Kidney capillary endothelial cell (primary cell): ENCODE results near the gene HNF4A.

ENCODE experiments used
- DNase-seq: peaks from one replicate; pipeline ENCODE4 v3.0.0-alpha.2; 2018; ENCODE audit warnings: low spot score

Gene HNF4A

DNA sequence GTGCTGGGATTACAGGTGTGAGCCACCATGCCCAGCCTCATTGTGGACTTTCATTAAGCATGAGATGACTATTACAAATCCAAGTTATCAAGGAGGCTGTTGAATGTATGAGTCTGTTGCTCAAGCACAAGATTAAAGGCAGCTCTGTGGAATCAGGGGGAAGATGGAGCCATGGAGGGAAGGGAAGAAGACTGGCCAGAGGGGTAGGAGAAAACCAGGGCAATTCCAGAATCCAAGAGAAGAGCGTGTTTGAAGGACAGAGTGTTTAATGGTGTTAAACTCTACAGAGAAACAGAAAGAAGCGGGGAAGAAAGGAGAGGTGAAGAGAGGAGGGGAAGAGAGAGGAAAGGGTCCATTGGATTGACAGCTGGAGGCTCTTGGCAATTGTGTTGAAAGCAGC lies 70.4 kb downstream of the HNF4A start:
- DNase-seq, result no peak

DNA sequence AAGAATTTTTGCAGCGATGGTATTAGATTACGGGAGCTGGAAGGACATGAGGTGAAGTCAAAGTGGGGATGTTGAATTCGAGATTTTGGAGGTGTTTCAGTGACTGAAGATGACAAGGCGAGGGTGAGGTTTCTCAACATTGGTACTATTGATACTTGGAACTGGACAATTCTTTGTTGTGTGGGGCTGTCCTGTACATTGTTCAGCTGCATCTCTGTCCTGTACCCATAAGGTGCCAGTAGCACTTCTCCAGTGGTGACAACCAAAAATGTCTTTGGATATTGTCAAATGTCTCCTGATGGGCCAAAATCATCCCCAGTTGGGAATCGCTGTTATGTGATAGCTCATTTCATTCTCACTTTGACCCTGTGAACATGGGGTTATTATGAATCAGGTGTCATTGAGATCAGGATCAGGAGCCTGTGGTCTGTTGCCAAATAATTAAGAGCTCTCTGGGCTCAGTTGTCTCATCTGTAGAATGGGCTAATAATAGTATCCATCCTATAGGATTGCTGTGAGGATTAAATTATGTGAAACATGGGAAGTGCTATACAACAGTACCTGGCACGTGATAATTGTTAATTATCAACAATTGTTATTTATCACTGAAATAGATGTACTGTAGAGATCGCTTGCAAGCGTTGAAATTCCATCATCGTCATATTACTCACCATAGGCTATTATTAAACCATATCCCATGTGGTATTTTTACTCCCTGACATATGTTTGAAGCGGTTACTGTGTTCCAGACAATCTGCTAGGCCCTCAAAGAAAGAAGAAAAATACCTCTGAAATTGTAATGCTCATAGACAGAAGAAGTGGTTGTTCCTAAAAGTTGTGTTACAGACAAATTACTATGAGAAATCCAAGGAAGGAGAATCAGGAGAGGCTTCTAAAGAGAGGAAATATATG lies 71.6 kb downstream of the HNF4A start:
- DNase-seq, result no peak

DNA sequence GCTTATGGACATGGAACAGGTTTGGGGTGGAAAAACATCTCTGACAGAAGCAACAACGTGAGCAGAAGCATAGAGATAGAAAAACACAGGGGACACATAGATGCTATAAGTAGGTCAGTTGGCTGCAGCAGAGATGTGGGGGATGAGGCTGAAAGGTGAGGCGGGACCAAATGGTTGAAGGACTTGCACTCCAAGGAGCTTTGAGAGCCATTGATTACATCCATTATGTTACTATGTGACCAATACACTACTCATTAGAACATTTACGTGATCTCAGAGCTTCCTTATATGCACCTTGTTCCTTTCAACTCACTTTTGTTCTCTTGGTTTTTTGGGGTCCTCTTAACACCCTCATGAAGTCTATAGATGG lies 72.3 kb downstream of the HNF4A start:
- DNase-seq, result no peak

- DNase-seq, result no peak
These were observed 72.9 kb downstream of the HNF4A start for GRCh38 chr20:44428174-44429016.

- DNase-seq, result no peak
These were observed 73.5 kb downstream of the HNF4A start for GRCh38 chr20:44429017-44429339.

DNA sequence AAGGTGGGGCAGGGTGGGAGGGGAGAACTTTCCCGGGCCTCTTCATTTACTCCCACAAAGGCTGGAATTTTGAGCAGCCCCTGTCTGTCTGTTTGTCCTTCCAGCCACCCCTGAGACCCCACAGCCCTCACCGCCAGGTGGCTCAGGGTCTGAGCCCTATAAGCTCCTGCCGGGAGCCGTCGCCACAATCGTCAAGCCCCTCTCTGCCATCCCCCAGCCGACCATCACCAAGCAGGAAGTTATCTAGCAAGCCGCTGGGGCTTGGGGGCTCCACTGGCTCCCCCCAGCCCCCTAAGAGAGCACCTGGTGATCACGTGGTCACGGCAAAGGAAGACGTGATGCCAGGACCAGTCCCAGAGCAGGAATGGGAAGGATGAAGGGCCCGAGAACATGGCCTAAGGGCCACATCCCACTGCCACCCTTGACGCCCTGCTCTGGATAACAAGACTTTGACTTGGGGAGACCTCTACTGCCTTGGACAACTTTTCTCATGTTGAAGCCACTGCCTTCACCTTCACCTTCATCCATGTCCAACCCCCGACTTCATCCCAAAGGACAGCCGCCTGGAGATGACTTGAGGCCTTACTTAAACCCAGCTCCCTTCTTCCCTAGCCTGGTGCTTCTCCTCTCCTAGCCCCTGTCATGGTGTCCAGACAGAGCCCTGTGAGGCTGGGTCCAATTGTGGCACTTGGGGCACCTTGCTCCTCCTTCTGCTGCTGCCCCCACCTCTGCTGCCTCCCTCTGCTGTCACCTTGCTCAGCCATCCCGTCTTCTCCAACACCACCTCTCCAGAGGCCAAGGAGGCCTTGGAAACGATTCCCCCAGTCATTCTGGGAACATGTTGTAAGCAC lies 74.1 kb downstream of the HNF4A start:
- no peak for DNase-seq

DNA sequence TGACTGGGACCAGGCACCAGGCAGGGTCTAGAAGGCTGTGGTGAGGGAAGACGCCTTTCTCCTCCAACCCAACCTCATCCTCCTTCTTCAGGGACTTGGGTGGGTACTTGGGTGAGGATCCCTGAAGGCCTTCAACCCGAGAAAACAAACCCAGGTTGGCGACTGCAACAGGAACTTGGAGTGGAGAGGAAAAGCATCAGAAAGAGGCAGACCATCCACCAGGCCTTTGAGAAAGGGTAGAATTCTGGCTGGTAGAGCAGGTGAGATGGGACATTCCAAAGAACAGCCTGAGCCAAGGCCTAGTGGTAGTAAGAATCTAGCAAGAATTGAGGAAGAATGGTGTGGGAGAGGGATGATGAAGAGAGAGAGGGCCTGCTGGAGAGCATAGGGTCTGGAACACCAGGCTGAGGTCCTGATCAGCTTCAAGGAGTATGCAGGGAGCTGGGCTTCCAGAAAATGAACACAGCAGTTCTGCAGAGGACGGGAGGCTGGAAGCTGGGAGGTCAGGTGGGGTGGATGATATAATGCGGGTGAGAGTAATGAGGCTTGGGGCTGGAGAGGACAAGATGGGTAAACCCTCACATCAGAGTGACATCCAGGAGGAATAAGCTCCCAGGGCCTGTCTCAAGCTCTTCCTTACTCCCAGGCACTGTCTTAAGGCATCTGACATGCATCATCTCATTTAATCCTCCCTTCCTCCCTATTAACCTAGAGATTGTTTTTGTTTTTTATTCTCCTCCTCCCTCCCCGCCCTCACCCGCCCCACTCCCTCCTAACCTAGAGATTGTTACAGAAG lies 75.0 kb downstream of the HNF4A start:
- no peak for DNase-seq

DNA sequence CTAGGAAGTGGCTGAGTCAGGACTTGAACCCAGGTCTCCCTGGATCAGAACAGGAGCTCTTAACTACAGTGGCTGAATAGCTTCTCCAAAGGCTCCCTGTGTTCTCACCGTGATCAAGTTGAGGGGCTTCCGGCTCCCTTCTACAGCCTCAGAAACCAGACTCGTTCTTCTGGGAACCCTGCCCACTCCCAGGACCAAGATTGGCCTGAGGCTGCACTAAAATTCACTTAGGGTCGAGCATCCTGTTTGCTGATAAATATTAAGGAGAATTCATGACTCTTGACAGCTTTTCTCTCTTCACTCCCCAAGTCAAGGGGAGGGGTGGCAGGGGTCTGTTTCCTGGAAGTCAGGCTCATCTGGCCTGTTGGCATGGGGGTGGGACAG lies 75.6 kb downstream of the HNF4A start:
- DNase-seq, result no peak

DNA sequence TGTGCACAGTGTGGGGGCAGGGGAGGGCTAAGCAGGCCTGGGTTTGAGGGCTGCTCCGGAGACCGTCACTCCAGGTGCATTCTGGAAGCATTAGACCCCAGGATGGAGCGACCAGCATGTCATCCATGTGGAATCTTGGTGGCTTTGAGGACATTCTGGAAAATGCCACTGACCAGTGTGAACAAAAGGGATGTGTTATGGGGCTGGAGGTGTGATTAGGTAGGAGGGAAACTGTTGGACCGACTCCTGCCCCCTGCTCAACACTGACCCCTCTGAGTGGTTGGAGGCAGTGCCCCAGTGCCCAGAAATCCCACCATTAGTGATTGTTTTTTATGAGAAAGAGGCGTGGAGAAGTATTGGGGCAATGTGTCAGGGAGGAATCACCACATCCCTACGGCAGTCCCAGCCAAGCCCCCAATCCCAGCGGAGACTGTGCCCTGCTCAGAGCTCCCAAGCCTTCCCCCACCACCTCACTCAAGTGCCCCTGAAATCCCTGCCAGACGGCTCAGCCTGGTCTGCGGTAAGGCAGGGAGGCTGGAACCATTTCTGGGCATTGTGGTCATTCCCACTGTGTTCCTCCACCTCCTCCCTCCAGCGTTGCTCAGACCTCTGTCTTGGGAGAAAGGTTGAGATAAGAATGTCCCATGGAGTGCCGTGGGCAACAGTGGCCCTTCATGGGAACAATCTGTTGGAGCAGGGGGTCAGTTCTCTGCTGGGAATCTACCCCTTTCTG lies 76.2 kb downstream of the HNF4A start:
- DNase-seq, result no peak

DNA sequence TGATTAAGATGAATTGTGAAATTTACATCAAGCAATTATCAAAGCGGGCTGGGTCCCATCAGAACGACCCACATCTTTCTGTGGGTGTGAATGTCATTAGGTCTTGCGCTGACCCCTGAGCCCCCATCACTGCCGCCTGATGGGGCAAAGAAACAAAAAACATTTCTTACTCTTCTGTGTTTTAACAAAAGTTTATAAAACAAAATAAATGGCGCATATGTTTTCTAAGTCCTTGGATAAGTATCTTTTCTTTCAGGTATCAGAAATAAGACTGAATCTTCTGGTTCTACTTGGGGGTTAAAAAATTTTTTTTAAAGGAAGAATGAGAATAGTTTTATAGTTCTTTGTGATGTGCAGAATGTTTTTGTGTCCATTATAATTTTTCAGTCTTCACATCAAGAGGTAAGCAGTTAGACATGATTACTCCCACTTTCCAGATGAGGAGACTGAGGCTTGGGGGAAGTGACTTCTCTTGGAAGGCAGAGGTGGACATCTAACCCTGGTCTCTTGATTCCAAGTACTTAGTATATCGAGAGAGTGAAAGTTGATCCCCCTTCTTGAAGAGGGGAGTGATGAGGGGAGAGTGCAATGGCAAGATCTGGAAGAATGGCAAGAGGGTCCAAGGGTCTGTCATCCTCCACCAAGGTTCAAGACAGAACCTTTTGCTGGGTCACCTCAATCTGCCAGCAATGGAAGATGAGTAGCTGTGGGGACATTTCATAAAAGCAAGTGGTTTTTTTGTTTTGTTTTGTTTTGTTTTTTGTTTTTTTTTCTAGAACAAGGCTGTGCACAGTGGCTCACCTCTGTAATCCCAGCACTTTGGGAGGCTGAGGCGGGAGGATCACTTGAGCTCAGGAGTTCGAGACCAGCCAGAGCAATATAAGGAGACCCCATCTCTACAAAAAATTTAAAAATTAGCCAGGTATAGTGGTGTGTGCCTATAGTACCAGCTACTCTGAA lies 77.4 kb downstream of the HNF4A start:
- DNase-seq, result no peak

GRCh38 chr20:44433751-44434538 lies 78.4 kb downstream of the HNF4A start:
- DNase-seq, result no peak

GRCh38 chr20:44435630-44436335 lies 80.3 kb downstream of the HNF4A start:
- DNase-seq, result peak; percentile 36

DNA sequence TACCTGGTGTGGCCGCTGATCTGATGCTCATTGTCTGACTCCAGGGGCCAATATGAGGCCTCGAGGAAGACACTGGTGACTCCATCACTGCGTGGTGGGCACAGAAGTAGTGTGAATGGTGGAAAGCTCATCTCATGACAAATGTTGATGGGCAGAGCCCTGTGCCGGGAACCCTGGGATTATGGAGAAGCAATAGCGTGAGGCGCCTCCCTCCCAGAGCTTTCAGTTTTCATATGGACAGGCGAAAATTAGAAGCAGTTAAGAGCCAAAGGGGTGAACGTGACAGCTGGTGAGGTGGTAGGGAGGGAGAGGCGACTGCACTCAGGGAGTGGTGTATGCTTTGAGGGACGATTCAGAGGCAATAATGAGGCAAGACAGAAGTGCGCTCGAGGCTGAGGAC lies 80.9 kb downstream of the HNF4A start:
- no peak for DNase-seq

GRCh38 chr20:44437497-44437896 lies 82.0 kb downstream of the HNF4A start:
- DNase-seq, result no peak

DNA sequence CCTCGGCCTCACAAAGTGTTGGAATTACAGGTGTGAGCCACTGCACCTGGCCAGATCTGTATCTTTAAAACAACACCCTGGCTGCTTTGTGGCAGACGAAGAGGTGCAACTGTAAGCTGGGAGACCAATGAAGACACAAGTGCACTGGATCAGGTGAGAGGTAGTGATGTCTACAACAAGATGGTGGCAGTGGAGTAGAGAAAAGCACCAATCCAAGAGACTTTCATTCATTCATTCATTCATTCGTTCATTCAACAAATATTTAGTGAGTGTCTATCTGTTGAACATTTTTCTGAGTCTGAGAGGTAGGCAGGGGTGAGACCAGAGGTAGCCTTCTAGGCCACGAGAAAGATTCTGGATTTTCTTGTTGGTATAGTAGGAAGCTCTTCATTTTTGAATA lies 83.3 kb downstream of the HNF4A start:
- no peak for DNase-seq

DNA sequence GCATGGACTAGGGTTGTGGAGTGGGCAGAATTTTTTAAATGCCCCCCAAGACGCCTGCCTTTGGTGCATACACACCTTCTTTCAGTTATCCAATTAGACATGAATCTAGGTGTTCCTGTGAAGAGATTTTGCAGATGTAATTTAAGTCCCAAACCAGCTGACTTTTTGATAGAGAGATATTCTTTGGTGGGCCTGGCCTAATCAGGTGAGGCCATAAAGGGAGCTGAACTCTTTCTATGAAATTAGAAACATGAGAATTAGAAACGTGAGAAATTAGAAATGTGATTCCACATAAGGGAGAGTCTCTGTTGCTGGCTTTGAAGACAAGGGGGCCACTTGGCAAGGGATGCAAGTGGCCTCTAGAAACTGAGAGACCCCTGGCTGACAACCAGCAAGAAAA lies 83.8 kb downstream of the HNF4A start:
- DNase-seq, result no peak

GRCh38 chr20:44442298-44443070 lies 87.0 kb downstream of the HNF4A start:
- DNase-seq, result no peak
